Right lobe of liver (tissue), 6 donors: ENCODE measurements around the gene HSPA12A. TPM values are rescaled to one million over a fixed set of nuclear protein-coding genes. Genes with fewer than 3 reads are reported as not detected.

Source experiments
- ATAC-seq, 4 donors: fragments of 200-7000 bp; cut with Tn5 transposase; one replicate each; pipeline ENCODE4 v1.9.1; 2020; ENCODE audit warnings: mild to moderate bottlenecking in 4 of 4, moderate library complexity in 4 of 4
- DNase-seq, 3 donors: peaks; one replicate each; pipeline ENCODE4 v3.0.0-alpha.2; 2020
- H3K27ac ChIP-seq, 3 donors: fragments of 200-600 bp; one replicate each; pipeline ENCODE4 v1.8.0; 2022
- H3K27me3 ChIP-seq, 2 donors: fragments of 200-600 bp; one replicate each; pipeline ENCODE4 v1.8.0; 2022
- H3K36me3 ChIP-seq, 4 donors: fragments of 200-600 bp; sonication (generic) in 1 of 4; one replicate each; pipeline versions ENCODE4 v1.5.1 to v1.8.0; 2017 to 2022; ENCODE audit warnings: control low read depth in 1 of 4
- H3K4me1 ChIP-seq, 4 donors: fragments of 200-600 bp; sonication (generic) in 1 of 4; one replicate each; pipeline versions ENCODE4 v1.5.1 to v1.8.0; 2017 to 2022; ENCODE audit warnings: control low read depth in 1 of 4
- H3K4me3 ChIP-seq, 3 donors: fragments of 200-600 bp; one replicate each; pipeline ENCODE4 v1.8.0; 2022
- H3K9me3 ChIP-seq, 4 donors: fragments of 200-600 bp; sonication (generic) in 1 of 4; one replicate each; pipeline versions ENCODE4 v1.5.1 to v1.8.0; 2017 to 2022; ENCODE audit warnings: control low read depth in 1 of 4
- POLR2A ChIP-seq: fragments of 450-650 bp; IDR thresholded peaks from one replicate; pipeline ENCODE4 v1.6.1; 2017; ENCODE audit warnings: antibody characterized with exemption, mild to moderate bottlenecking
- WGBS: methylation state at CpG from one replicate; pipeline ENCODE4 v1.1.6; 2018; ENCODE audit warnings: low coverage, low lambda C conversion rate; ENCODE audit not compliant: insufficient coverage; ENCODE audit errors: missing lambda C conversion rate; 5-methylcytosine and 5-hydroxymethylcytosine counted together
- intact Hi-C, 2 donors: fragments of 100-400 bp; cut with DNase I; formaldehyde crosslinking; loops; one replicate each; pipeline versions ENCODE4 v1.11.2 to v1.14.1; 2022
- total RNA-seq, 6 experiments: library from RNA; depleted of rRNA in 2 of 6; stranded (reverse); fragments of >200 nt in 2 of 6; fragmentation: NEBNext Ultra II Directional in 3 of 6; extraction: Animal tissue kit (Norgen Biotek cat#: 25700) in 3 of 6; gene quantifications; one replicate each; pipeline versions ENCODE4 v1.1.0 to v1.2.4, GENCODE V29; 2016 to 2023
- TF ChIP-seq, protein P1 (sequence below), 4 donors: fragments of 200-600 bp in 3 of 4; fragments of 450-650 bp in 1 of 4; IDR thresholded peaks; one replicate each; pipeline versions ENCODE4 v1.5.1 to v1.8.0; 2016 to 2022; ENCODE audit warnings: antibody characterized with exemption in 4 of 4, mild to moderate bottlenecking in 2 of 4
- donor health status: DM: no; HTN: yes; CAD: no.
- donor health status: DM: no; HTN: no; CAD: no.
- donor health status: DM: no; HTN: no; CAD: no.
- donor health status: DM: no; HTN: yes; CAD: no.
- donor health status: DM: no; HTN: yes; CAD: no.

The HSPA12A gene
- total RNA-seq, 6 experiments from 2014 or later, result 2.3 to 4.2 (median 2.9) TPM

DNA sequence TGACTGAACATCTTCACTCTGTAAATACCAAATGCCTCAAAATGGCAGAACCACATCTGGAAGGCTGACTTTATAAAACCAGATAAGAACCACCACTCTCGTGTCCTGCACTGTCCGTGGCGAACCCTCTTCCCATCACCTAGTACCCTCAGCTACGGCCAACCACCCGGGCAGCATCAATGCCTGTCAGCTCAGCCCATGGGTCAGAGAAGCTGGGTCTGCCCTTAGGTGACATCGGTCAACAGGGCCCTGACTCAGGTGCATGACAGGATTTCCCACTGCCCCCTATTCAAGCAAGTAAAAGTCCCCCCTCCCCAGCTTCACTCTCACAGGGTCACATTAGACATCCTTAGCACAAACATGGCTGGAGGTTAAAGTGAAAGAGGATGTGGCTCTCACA, 56.6 kb downstream of the HSPA12A start:
- Histone ChIP-seq H3K27ac (no peak overlapping the region), H3K36me3 (no peaks in the 10 kb centered on the region), H3K4me3 (no peak overlapping the region), H3K27me3 (no peaks in the 10 kb centered on the region), H3K9me3 (no peaks in the 10 kb centered on the region), H3K4me1 (no peaks in the 10 kb centered on the region)
- WGBS, result 93% methylated on average over 3 of the region's 6 CpGs
- no peak for DNase-seq
- intact Hi-C loops, result loop anchor here (10.0 kb wide), 1 partner anchor 489 kb away; no protein-coding TSS in a partner anchor
- no peak for ATAC-seq
- TF ChIP-seq, protein P1, sequence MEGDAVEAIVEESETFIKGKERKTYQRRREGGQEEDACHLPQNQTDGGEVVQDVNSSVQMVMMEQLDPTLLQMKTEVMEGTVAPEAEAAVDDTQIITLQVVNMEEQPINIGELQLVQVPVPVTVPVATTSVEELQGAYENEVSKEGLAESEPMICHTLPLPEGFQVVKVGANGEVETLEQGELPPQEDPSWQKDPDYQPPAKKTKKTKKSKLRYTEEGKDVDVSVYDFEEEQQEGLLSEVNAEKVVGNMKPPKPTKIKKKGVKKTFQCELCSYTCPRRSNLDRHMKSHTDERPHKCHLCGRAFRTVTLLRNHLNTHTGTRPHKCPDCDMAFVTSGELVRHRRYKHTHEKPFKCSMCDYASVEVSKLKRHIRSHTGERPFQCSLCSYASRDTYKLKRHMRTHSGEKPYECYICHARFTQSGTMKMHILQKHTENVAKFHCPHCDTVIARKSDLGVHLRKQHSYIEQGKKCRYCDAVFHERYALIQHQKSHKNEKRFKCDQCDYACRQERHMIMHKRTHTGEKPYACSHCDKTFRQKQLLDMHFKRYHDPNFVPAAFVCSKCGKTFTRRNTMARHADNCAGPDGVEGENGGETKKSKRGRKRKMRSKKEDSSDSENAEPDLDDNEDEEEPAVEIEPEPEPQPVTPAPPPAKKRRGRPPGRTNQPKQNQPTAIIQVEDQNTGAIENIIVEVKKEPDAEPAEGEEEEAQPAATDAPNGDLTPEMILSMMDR (IDR thresholded peaks at IDR 0.05), result no peak
- no peak for TF ChIP-seq POLR2A

DNA sequence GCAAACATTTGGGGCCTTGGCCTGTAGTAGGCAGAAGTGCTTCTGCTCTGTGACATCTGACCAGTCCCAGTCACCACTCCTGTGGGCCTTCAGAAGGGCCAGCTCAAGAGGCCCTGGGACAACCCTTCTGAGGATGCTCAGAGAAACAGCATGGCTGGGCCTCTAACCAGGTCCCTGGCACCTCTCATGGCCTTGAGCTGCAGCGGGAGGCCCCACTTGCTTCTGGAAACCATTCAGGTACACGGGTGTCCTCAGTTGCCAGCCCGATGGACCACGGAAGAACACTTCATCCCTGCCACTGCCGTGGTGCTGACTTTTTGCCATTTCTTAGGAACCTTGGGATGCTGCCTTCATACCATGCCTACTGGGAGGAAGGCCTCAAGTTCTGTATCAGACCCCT, 57.6 kb downstream of the HSPA12A start:
- H3K9me3 ChIP-seq, result no peaks in the 10 kb centered on the region
- no peaks in the 10 kb centered on the region for H3K36me3 ChIP-seq
- no peak for TF ChIP-seq POLR2A
- TF ChIP-seq, protein P1 (IDR thresholded peaks at IDR 0.05), result no peak
- ATAC-seq (no peak), DNase-seq (no peak)
- H3K4me1 ChIP-seq, result no peaks in the 10 kb centered on the region
- no peak overlapping the region for H3K27ac ChIP-seq
- no peaks in the 10 kb centered on the region for H3K27me3 ChIP-seq
- intact Hi-C loops, result loop anchor here (5.0 to 10.0 kb wide), 2 partner anchors 103 to 490 kb away; no protein-coding TSS in a partner anchor
- H3K4me3 ChIP-seq, result no peak overlapping the region
- no CpG with 5 or more reads among the region's 5 CpGs for WGBS

DNA sequence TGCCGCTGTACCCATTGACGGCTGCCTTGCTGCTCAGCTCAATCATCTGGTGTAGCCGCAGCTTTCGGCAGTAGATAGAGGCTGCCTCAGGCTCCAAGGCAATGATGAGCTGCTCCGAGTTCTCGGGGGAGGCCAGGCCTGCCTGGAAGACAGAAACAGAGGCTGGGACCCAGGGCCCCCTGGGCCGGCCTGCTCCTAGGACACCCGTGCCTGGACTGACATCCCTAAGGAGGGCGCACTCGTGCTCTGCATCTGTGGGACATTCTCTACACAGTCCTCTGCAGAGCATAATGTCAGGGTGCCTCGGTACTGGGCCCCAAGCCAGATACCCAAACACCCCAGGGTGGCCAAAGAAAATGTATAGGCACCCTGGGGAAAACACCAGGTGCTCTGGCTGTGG, 58.5 kb downstream of the HSPA12A start:
- intact Hi-C loops, result loop anchor here (5.0 to 10.0 kb wide), 2 partner anchors 103 to 491 kb away; no protein-coding TSS in a partner anchor
- Histone ChIP-seq H3K27me3 (no peaks in the 10 kb centered on the region), H3K27ac (no peak overlapping the region), H3K9me3 (no peaks in the 10 kb centered on the region), H3K4me3 (no peak overlapping the region), H3K36me3 (no peaks in the 10 kb centered on the region), H3K4me1 (no peaks in the 10 kb centered on the region)
- WGBS, result 66% methylated on average over 4 of the region's 11 CpGs
- TF ChIP-seq, protein P1 (IDR thresholded peaks at IDR 0.05), result no peak
- TF ChIP-seq POLR2A, result no peak
- no peak for DNase-seq
- no peak for ATAC-seq

DNA sequence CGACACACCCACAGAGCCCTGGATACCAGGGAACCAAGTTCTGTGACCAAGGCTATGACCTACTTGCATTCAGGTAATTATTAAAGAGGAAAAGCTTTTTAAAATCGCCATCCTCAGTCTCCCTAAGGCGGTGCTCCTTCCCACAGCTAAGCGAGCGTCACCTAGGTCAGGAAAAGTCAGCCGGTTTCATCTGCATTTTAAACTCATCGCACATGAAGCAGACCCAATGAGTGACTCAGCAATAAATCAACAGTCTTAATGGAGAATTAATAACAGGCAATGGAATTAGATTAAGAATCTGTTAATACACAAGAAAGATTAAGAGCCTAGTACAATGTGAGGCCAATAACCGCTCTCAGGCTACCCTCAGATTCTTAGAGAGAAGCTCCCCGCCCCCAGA, 59.2 kb downstream of the HSPA12A start:
- H3K36me3 ChIP-seq, result no peaks in the 10 kb centered on the region
- no peaks in the 10 kb centered on the region for H3K9me3 ChIP-seq
- no peaks in the 10 kb centered on the region for H3K4me1 ChIP-seq
- no peak for TF ChIP-seq POLR2A
- TF ChIP-seq, protein P1 (IDR thresholded peaks at IDR 0.05), result no peak
- ATAC-seq (no peak), DNase-seq (no peak)
- H3K27me3 ChIP-seq, result no peaks in the 10 kb centered on the region
- no peak overlapping the region for H3K4me3 ChIP-seq
- intact Hi-C loops, result loop anchor here (5.0 to 10.0 kb wide), 2 partner anchors 104 to 492 kb away; no protein-coding TSS in a partner anchor
- no peak overlapping the region for H3K27ac ChIP-seq
- 67% methylated on average over 9 of the region's 9 CpGs for WGBS

DNA sequence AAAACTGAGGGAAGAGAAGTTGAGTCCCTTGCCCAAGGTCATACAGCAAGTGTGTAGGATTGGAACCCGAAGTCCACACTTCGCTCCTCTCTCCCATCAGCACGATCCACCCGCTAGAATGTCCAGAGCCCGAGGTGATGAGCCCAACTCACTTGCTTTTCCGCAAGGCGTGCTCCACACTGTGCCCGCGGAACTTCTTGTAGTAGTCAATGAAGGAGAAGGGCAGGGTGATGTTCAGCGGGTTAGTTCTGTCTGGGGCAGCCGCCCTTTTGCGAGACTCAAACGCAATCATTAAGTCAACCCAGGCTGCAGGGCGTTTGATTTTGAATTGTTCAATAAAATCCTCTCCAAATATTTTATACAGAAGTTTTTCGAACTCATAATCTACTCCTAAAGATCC, 63.0 kb downstream of the HSPA12A start:
- Histone ChIP-seq H3K4me3 (no peak overlapping the region), H3K27ac (no peak overlapping the region), H3K9me3 (no peaks in the 10 kb centered on the region), H3K36me3 (no peaks in the 10 kb centered on the region), H3K4me1 (no peaks in the 10 kb centered on the region), H3K27me3 (no peaks in the 10 kb centered on the region)
- 95% methylated on average over 13 of the region's 15 CpGs for WGBS
- no peak for TF ChIP-seq POLR2A
- TF ChIP-seq, protein P1 (IDR thresholded peaks at IDR 0.05), result no peak
- DNase-seq (no peak), ATAC-seq (no peak)
- intact Hi-C loops, result no loop called here
